H1 (cell line): ENCODE data around the gene PSMD7. TPM values are rescaled to one million over a fixed set of nuclear protein-coding genes. Genes with fewer than 3 reads are reported as not detected.

Source experiments
- CTCF ChIA-PET: fragments of 300-600 bp; sonication (Branson Sonifier 250); formaldehyde crosslinking; loops from one replicate; lab custom pipeline; 2021; ENCODE audit not compliant: partially characterized antibody; lab: Charles Lee
- POLR2A ChIA-PET: fragments of 300-600 bp; sonication (Branson Sonifier 250); formaldehyde crosslinking; loops from one replicate; lab custom pipeline; 2021; ENCODE audit warnings: inconsistent platforms; ENCODE audit not compliant: partially characterized antibody; lab: Charles Lee
- DNase-seq, 2 experiments: peaks; one replicate each; pipeline versions ENCODE4 v3.0.0 to v3.0.0-alpha.2; 2010 to 2022; ENCODE audit warnings: low spot score in 2 of 2, low read depth in 1 of 2, mixed read lengths in 1 of 2
- FAIRE-seq: peaks from 2 replicates; lab custom pipeline; 2011; peaks lifted over from hg19 to GRCh38; lab: Jason Lieb, UNC
- H2AFZ ChIP-seq: 2 replicates; pipeline ENCODE4 v1.8.1; 2012; ENCODE audit warnings: low read length, inconsistent platforms
- H2AK5ac ChIP-seq: 2 replicates; pipeline ENCODE4 v1.6.1; 2013; ENCODE audit warnings: low read depth, low read length
- H2BK120ac ChIP-seq: replicated peaks from 2 replicates; pipeline ENCODE3; 2013; ENCODE audit warnings: low read depth, low read length, inconsistent platforms
- H2BK12ac ChIP-seq: 2 replicates; pipeline ENCODE4 v1.6.1; 2013; ENCODE audit warnings: low read depth, low read length
- H2BK15ac ChIP-seq: 2 replicates; pipeline ENCODE4 v1.6.1; 2013; ENCODE audit warnings: low read length
- H2BK20ac ChIP-seq: 2 replicates; pipeline ENCODE4 v1.6.1; 2013; ENCODE audit warnings: low read length
- H2BK5ac ChIP-seq: 2 replicates; pipeline ENCODE4 v1.6.1; 2013; ENCODE audit warnings: low read depth, low read length
- H3K14ac ChIP-seq: 2 replicates; pipeline ENCODE4 v1.6.1; 2013; ENCODE audit warnings: inconsistent platforms; ENCODE audit not compliant: insufficient read length
- H3K18ac ChIP-seq: 2 replicates; pipeline ENCODE4 v1.6.1; 2013; ENCODE audit warnings: low read length; ENCODE audit errors: extremely low read depth
- H3K23ac ChIP-seq: 2 replicates; pipeline ENCODE4 v1.6.1; 2013; ENCODE audit warnings: inconsistent platforms; ENCODE audit not compliant: insufficient read length
- H3K23me2 ChIP-seq: 2 replicates; pipeline ENCODE4 v1.6.1; 2013; ENCODE audit warnings: low read depth, low read length
- H3K27ac ChIP-seq: 2 replicates; pipeline ENCODE4 v1.6.1; 2011; ENCODE audit warnings: low read depth, low read length, inconsistent platforms
- H3K27me3 ChIP-seq, 4 experiments: replicated peaks in 1 of 4; 1 replicate in 1 of 4; 2 replicates in 3 of 4; pipeline versions ENCODE4 v1.6.1 to v1.8.1; 2011 to 2013; ENCODE audit warnings: low read length in 3 of 4, mild to moderate bottlenecking in 3 of 4, inconsistent platforms in 2 of 4, mixed read lengths in 2 of 4, moderate library complexity in 1 of 4; ENCODE audit not compliant: control insufficient read depth in 3 of 4, insufficient read depth in 3 of 4; ENCODE audit errors: extremely low read depth in 1 of 4
- H3K36me3 ChIP-seq, 4 experiments: 2 replicates each; pipeline versions ENCODE4 v1.6.1 to v1.8.1; 2011 to 2013; ENCODE audit warnings: mild to moderate bottlenecking in 4 of 4, low read length in 3 of 4, moderate library complexity in 2 of 4, control low read depth in 1 of 4, inconsistent platforms in 1 of 4; ENCODE audit not compliant: insufficient read depth in 4 of 4, control insufficient read depth in 2 of 4
- H3K4ac ChIP-seq: replicated peaks from 2 replicates; pipeline ENCODE3; 2013; ENCODE audit warnings: low read length, low read depth, mixed read lengths, inconsistent platforms; ENCODE audit not compliant: insufficient read length
- H3K4me1 ChIP-seq, 4 experiments: replicated peaks in 1 of 4; 1 replicate in 1 of 4; 2 replicates in 3 of 4; pipeline versions ENCODE4 v1.6.1 to v1.8.1; 2011 to 2013; ENCODE audit warnings: low read length in 3 of 4, inconsistent platforms in 2 of 4, mixed read lengths in 1 of 4; ENCODE audit not compliant: insufficient read depth in 4 of 4, control insufficient read depth in 3 of 4
- H3K4me2 ChIP-seq, 2 experiments: 2 replicates each; pipeline versions ENCODE4 v1.6.1 to v1.8.1; 2011 to 2013; ENCODE audit warnings: low read depth in 2 of 2, low read length in 2 of 2, control low read depth in 1 of 2, inconsistent platforms in 1 of 2, mild to moderate bottlenecking in 1 of 2; ENCODE audit not compliant: insufficient read depth in 1 of 2
- H3K4me3 ChIP-seq, 4 experiments: fragments of 200-600, 300-600 bp in 1 of 4; sonication (generic), shearing (Covaris generic), sonication (Bioruptor Twin) in 1 of 4; 2 replicates each; pipeline versions ENCODE4 v1.5.1 to v1.8.1; 2011 to 2016; ENCODE audit warnings: low read length in 4 of 4, low read depth in 3 of 4, control low read depth in 2 of 4, inconsistent platforms in 2 of 4, mild to moderate bottlenecking in 2 of 4, mixed read lengths in 1 of 4, moderate library complexity in 1 of 4; ENCODE audit not compliant: insufficient read depth in 2 of 4; ENCODE audit errors: extremely low read depth in 1 of 4
- H3K56ac ChIP-seq: replicated peaks from 2 replicates; pipeline ENCODE3; 2013; ENCODE audit warnings: low read depth, mild to moderate bottlenecking, mixed read lengths, low read length, inconsistent platforms; ENCODE audit not compliant: insufficient read length
- H3K79me1 ChIP-seq: 2 replicates; pipeline ENCODE4 v1.6.1; 2013; ENCODE audit warnings: low read depth, low read length, control low read depth
- H3K79me2 ChIP-seq, 2 experiments: 2 replicates each; pipeline versions ENCODE4 v1.6.1 to v1.8.1; 2012 to 2013; ENCODE audit warnings: low read length in 2 of 2, mild to moderate bottlenecking in 2 of 2, inconsistent platforms in 1 of 2; ENCODE audit not compliant: insufficient read depth in 2 of 2, control insufficient read depth in 1 of 2
- H3K9ac ChIP-seq, 4 experiments: replicated peaks in 1 of 4; 1 replicate in 1 of 4; 2 replicates in 3 of 4; pipeline versions ENCODE4 v1.6.1 to v1.8.1; 2011 to 2013; ENCODE audit warnings: low read depth in 3 of 4, low read length in 3 of 4, control low read depth in 2 of 4, mild to moderate bottlenecking in 2 of 4, moderate library complexity in 2 of 4, inconsistent platforms in 1 of 4; ENCODE audit errors: extremely low read depth in 1 of 4
- H3K9me3 ChIP-seq, 2 experiments: 2 replicates each; pipeline versions ENCODE4 v1.6.1 to v1.8.1; 2012 to 2013; ENCODE audit warnings: mild to moderate bottlenecking in 2 of 2, moderate library complexity in 2 of 2, control low read depth in 1 of 2, inconsistent platforms in 1 of 2, low read depth in 1 of 2, low read length in 1 of 2, mixed read lengths in 1 of 2; ENCODE audit not compliant: insufficient read depth in 2 of 2
- H4K20me1 ChIP-seq, 2 experiments: replicated peaks in 1 of 2; 2 replicates each; pipeline versions ENCODE3 to v1.8.1; 2011 to 2013; ENCODE audit warnings: inconsistent platforms in 2 of 2, low read length in 2 of 2, mild to moderate bottlenecking in 1 of 2; ENCODE audit not compliant: insufficient read depth in 2 of 2, control insufficient read depth in 1 of 2
- H4K5ac ChIP-seq: 2 replicates; pipeline ENCODE4 v1.6.1; 2013; ENCODE audit warnings: low read length, low read depth, mixed read lengths, inconsistent platforms; ENCODE audit not compliant: insufficient read length
- H4K8ac ChIP-seq: 2 replicates; pipeline ENCODE4 v1.8.0; 2013; ENCODE audit warnings: mild to moderate bottlenecking, moderate library complexity, low read length, inconsistent platforms; ENCODE audit not compliant: insufficient read depth; ENCODE audit errors: extremely low read depth
- H4K91ac ChIP-seq: replicated peaks from 2 replicates; pipeline ENCODE3; 2013; ENCODE audit warnings: low read length, mixed read lengths, inconsistent platforms; ENCODE audit not compliant: insufficient read length
- BRCA1 ChIP-seq: IDR thresholded peaks from 2 replicates; pipeline ENCODE4 v1.6.1; 2012; ENCODE audit warnings: low read depth, low read length, improper control_type of control experiment
- CREB1 ChIP-seq: IDR thresholded peaks from 2 replicates; pipeline ENCODE4 v1.6.1; 2012; ENCODE audit warnings: inconsistent platforms
- FOSL1 ChIP-seq: IDR thresholded peaks from 2 replicates; pipeline ENCODE4 v1.6.1; 2011; ENCODE audit warnings: mild to moderate bottlenecking, low read depth, low read length, moderate library complexity; ENCODE audit not compliant: insufficient read depth
- POLR2AphosphoS5 ChIP-seq: IDR thresholded peaks from 2 replicates; pipeline ENCODE4 v1.6.1; 2011; ENCODE audit warnings: low read depth, low read length
- SAP30 ChIP-seq: fragments of 300-600 bp; sonication (generic); IDR thresholded peaks from 2 replicates; pipeline ENCODE4 v1.7.1; 2012; ENCODE audit warnings: low read length, moderate library complexity, mild to moderate bottlenecking, inconsistent platforms; ENCODE audit not compliant: insufficient read depth, insufficient replicate concordance
- SP2 ChIP-seq: IDR thresholded peaks from 2 replicates; pipeline ENCODE4 v1.6.1; 2012; ENCODE audit warnings: mild to moderate bottlenecking, low read length, inconsistent platforms
- TAF1 ChIP-seq: IDR thresholded peaks from 2 replicates; pipeline ENCODE4 v1.6.1; 2011; ENCODE audit warnings: mild to moderate bottlenecking, low read depth, low read length
- TAF7 ChIP-seq: optimal IDR thresholded peaks from 2 replicates; pipeline ENCODE3; 2011; ENCODE audit warnings: low read depth, mild to moderate bottlenecking, inconsistent platforms, low read length, moderate library complexity, borderline replicate concordance
- YY1 ChIP-seq: IDR thresholded peaks from 2 replicates; pipeline ENCODE4 v1.6.1; 2011; ENCODE audit warnings: low read depth, mild to moderate bottlenecking, low read length
- WGBS, 2 experiments: shearing (Covaris generic) in 1 of 2; methylation state at CpG; one replicate each; pipeline versions ENCODE4 v1.1.6 to v1.1.7; 2013 to 2015; ENCODE audit warnings: low lambda C conversion rate in 2 of 2, mixed read lengths in 2 of 2, inconsistent platforms in 1 of 2, low coverage in 1 of 2, missing lambda C conversion rate in 1 of 2; ENCODE audit not compliant: insufficient replicate concordance in 2 of 2, insufficient coverage in 1 of 2, insufficient read length in 1 of 2; ENCODE audit errors: extremely low coverage in 1 of 2, missing lambda C conversion rate in 1 of 2; 5-methylcytosine and 5-hydroxymethylcytosine counted together
- polyA plus RNA-seq, 7 experiments: library from polyadenylated mRNA; depleted of rRNA in 3 of 7; stranded (reverse) in 5 of 7; unstranded in 2 of 7; fragments of >200 nt in 5 of 7; fragments of 200-250 nt in 2 of 7; gene quantifications; 1 replicate in 5 of 7; 2 replicates in 1 of 7; 4 replicates in 1 of 7; pipeline versions ENCODE4 v1.2.1 to v1.2.3, GENCODE V29; 2011 to 2013; ENCODE audit warnings: missing spikeins in 2 of 7, mixed read lengths in 2 of 7
- total RNA-seq: library from RNA; stranded (reverse); fragmentation: NEBNext Ultra II Directional; extraction: Animal tissue kit (Norgen Biotek cat#: 25700); gene quantifications from 2 replicates; pipeline ENCODE4 v1.2.1, GENCODE V29; 2021
- TF ChIP-seq, protein P1 (sequence below): IDR thresholded peaks from 2 replicates; pipeline ENCODE4 v1.6.1; 2011; ENCODE audit warnings: low read depth, mild to moderate bottlenecking, low read length; ENCODE audit not compliant: insufficient read depth
- TF ChIP-seq, protein P2 (sequence below), 3 experiments: IDR thresholded peaks; 1 replicate in 2 of 3; 2 replicates in 1 of 3; pipeline versions ENCODE4 v1.5.1 to v1.6.1; 2011; ENCODE audit warnings: low read length in 3 of 3, mild to moderate bottlenecking in 3 of 3, inconsistent platforms in 2 of 3, low read depth in 1 of 3, moderate library complexity in 1 of 3; ENCODE audit not compliant: insufficient read depth in 1 of 3; ENCODE audit errors: control extremely low read depth in 1 of 3
- TF ChIP-seq, protein P3 (sequence below): IDR thresholded peaks from 2 replicates; pipeline ENCODE4 v1.6.1; 2012; ENCODE audit warnings: inconsistent platforms

Gene PSMD7
- total and polyA plus RNA-seq, 2 of the 8 experiments (the other 6 are each of a cell fraction or from before 2014, with no cell fraction given), result 91.1 to 148 TPM

DNA sequence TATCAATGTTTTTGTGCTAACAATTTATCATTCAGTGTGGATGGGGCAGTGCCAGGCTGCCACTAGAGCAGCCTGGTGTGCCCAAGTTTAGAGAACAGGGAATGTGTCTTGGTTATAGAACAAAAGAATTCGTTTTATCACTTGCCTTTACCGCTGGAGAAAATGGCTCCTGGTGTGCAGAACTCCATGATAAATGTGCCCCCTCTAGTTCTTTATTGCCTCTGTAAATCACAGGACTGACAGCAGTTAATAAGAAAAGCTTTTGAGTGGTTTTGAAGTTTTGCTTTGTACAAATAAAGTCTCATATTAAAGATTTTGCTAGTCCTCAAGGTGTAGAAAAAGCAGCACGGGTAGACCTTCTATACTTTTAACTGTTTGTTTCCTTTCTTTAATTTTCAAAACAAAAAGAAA is 28.2 kb upstream of the PSMD7 start:
- H4K20me1 ChIP-seq, result no peaks in the 10 kb centered on the region
- H3K27ac ChIP-seq, result no peak overlapping the region
- no peaks in the 10 kb centered on the region for H3K9me3 ChIP-seq
- no peaks in the 10 kb centered on the region for H3K36me3 ChIP-seq
- H2BK5ac ChIP-seq, result no peak overlapping the region
- WGBS, 2 experiments, result 84% methylated on average over 3 of the region's 3 CpGs; no CpG with 5 or more reads in 1 of the 2 experiments
- no peak overlapping the region for H3K14ac ChIP-seq
- no peaks in the 10 kb centered on the region for H3K23me2 ChIP-seq
- H3K4me1 ChIP-seq, result no peaks in the 10 kb centered on the region
- FAIRE-seq (no peak), DNase-seq (peak in 1 of 2 experiments; percentile 10)
- H2AFZ ChIP-seq, result no peak overlapping the region
- no peak overlapping the region for H2BK15ac ChIP-seq
- no peaks in the 10 kb centered on the region for H3K79me2 ChIP-seq
- H3K79me1 ChIP-seq, result no peaks in the 10 kb centered on the region
- H2AK5ac ChIP-seq, result no peak overlapping the region
- no peak overlapping the region for H3K18ac ChIP-seq
- CTCF ChIA-PET, result interaction anchor here (0.6 to 1.4 kb wide), 3 partner anchors 15 to 77 kb away, joined by 3 read pairs; no protein-coding TSS in a partner anchor
- H3K4me2 ChIP-seq, result no peak overlapping the region
- no peak overlapping the region for H4K5ac ChIP-seq
- H4K91ac ChIP-seq, result no peak overlapping the region
- no peak overlapping the region for H2BK12ac ChIP-seq
- H4K8ac ChIP-seq, result no peak overlapping the region
- H3K27me3 ChIP-seq, result no peaks in the 10 kb centered on the region
- no peak overlapping the region for H3K56ac ChIP-seq
- no peak overlapping the region for H3K23ac ChIP-seq
- H2BK20ac ChIP-seq, result no peak overlapping the region
- no peak overlapping the region for H2BK120ac ChIP-seq
- H3K4ac ChIP-seq, result no peak overlapping the region
- POLR2A ChIA-PET, result no interaction called here
- H3K9ac ChIP-seq, result no peak overlapping the region
- no peak overlapping the region for H3K4me3 ChIP-seq
- TF ChIP-seq SAP30 (no peak), POLR2AphosphoS5 (no peak), BRCA1 (no peak), YY1 (no peak), SP2 (no peak), TAF1 (no peak), TAF7 (no peak), FOSL1 (no peak), CREB1 (no peak)
- TF ChIP-seq, protein P1, sequence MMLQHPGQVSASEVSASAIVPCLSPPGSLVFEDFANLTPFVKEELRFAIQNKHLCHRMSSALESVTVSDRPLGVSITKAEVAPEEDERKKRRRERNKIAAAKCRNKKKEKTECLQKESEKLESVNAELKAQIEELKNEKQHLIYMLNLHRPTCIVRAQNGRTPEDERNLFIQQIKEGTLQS, result no peak
- TF ChIP-seq, protein P2, sequence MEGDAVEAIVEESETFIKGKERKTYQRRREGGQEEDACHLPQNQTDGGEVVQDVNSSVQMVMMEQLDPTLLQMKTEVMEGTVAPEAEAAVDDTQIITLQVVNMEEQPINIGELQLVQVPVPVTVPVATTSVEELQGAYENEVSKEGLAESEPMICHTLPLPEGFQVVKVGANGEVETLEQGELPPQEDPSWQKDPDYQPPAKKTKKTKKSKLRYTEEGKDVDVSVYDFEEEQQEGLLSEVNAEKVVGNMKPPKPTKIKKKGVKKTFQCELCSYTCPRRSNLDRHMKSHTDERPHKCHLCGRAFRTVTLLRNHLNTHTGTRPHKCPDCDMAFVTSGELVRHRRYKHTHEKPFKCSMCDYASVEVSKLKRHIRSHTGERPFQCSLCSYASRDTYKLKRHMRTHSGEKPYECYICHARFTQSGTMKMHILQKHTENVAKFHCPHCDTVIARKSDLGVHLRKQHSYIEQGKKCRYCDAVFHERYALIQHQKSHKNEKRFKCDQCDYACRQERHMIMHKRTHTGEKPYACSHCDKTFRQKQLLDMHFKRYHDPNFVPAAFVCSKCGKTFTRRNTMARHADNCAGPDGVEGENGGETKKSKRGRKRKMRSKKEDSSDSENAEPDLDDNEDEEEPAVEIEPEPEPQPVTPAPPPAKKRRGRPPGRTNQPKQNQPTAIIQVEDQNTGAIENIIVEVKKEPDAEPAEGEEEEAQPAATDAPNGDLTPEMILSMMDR (IDR thresholded peaks at IDR 0.05; ENCODE audit: control extremely low read depth in 1 of 3, insufficient read depth in 1 of 3, low read depth in 1 of 3, low read length in 3 of 3), result no peak
- TF ChIP-seq, protein P3, sequence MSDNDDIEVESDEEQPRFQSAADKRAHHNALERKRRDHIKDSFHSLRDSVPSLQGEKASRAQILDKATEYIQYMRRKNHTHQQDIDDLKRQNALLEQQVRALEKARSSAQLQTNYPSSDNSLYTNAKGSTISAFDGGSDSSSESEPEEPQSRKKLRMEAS, result no peak
